K562 (cell line): ENCODE data around the gene TSPAN13. TPM values are rescaled to one million over a fixed set of nuclear protein-coding genes. Genes with fewer than 3 reads are reported as not detected.

Experiments
- ATAC-seq: fragments of 200-7000 bp; cut with Tn5 transposase; 3 replicates; pipeline ENCODE4 v1.9.1; 2020; ENCODE audit warnings: moderate library complexity
- BruUV-seq: library from RNA; stranded (reverse); fragments of 400-500 nt; replicated peaks from 2 replicates; lab custom pipeline; 2021; lab: Mats Ljungman, UMichigan
- CTCF ChIA-PET: fragments of 300-600 bp; formaldehyde crosslinking; extraction: SDS; loops from one replicate; lab custom pipeline; 2021; ENCODE audit warnings: low intra/inter-chr PET ratio; lab: Yijun Ruan, JAX
- POLR2A ChIA-PET: fragments of 300-600, 350-650 bp; sonication (Branson Sonifier 250); formaldehyde crosslinking; extraction: SDS; loops from one replicate; lab custom pipeline; 2021; ENCODE audit warnings: antibody characterized with exemption, inconsistent platforms; lab: Yijun Ruan, JAX
- DNase-seq, 4 experiments: peaks; one replicate each; pipeline versions ENCODE4 v3.0.0 to v3.0.0-alpha.2; 2011 to 2018; ENCODE audit warnings: low spot score in 3 of 4, mixed read lengths in 3 of 4; ENCODE audit errors: extremely low read depth in 1 of 4
- FAIRE-seq: peaks from 2 replicates; lab custom pipeline; 2011; peaks lifted over from hg19 to GRCh38; lab: Jason Lieb, UNC
- H2AFZ ChIP-seq: 2 replicates; pipeline ENCODE4 v1.6.0; 2011; ENCODE audit warnings: low read depth, low read length, control low read depth, inconsistent platforms
- H3K27ac ChIP-seq: fragments of 200-600 bp; 3 replicates; pipeline ENCODE4 v1.8.0; 2011; ENCODE audit warnings: low read depth, mild to moderate bottlenecking, control low read depth, inconsistent platforms, low read length, moderate library complexity, mixed read lengths; ENCODE audit errors: extremely low read depth
- H3K27me3 ChIP-seq, 2 experiments: fragments of 300-600 bp in 1 of 2; 2 replicates in 1 of 2; 3 replicates in 1 of 2; pipeline versions ENCODE4 v1.6.0 to v1.8.0; 2011; ENCODE audit warnings: inconsistent platforms in 2 of 2, low read length in 2 of 2, mild to moderate bottlenecking in 1 of 2, mixed read lengths in 1 of 2, moderate library complexity in 1 of 2; ENCODE audit not compliant: control insufficient read depth in 2 of 2, insufficient read depth in 2 of 2
- H3K36me3 ChIP-seq: fragments of 300-600 bp; 3 replicates; pipeline ENCODE4 v1.8.0; 2011; ENCODE audit warnings: mild to moderate bottlenecking, low read length, inconsistent platforms; ENCODE audit not compliant: control insufficient read depth, insufficient read depth
- H3K4me1 ChIP-seq, 2 experiments: fragments of 200-600 bp in 1 of 2; replicated peaks in 1 of 2; 2 replicates in 1 of 2; 3 replicates in 1 of 2; pipeline versions ENCODE4 v1.5.1 to v1.8.0; 2011; ENCODE audit warnings: inconsistent platforms in 2 of 2, low read length in 2 of 2, mild to moderate bottlenecking in 1 of 2, mixed read lengths in 1 of 2, moderate library complexity in 1 of 2; ENCODE audit not compliant: control insufficient read depth in 2 of 2, insufficient read depth in 2 of 2
- H3K4me2 ChIP-seq: 2 replicates; pipeline ENCODE4 v1.6.1; 2011; ENCODE audit warnings: low read length, control low read depth, inconsistent platforms, mixed read lengths; ENCODE audit not compliant: insufficient read depth
- H3K4me3 ChIP-seq: fragments of 200-600 bp; sonication (generic), shearing (Covaris generic); 2 replicates; pipeline ENCODE4 v1.5.1; 2016; ENCODE audit warnings: control low read depth, inconsistent platforms
- H3K79me2 ChIP-seq: fragments of 200-600 bp; 3 replicates; pipeline ENCODE4 v1.8.0; 2011; ENCODE audit warnings: low read length, inconsistent platforms; ENCODE audit not compliant: control insufficient read depth, insufficient read depth
- H3K9ac ChIP-seq, 2 experiments: 2 replicates each; pipeline versions ENCODE4 v1.6.0 to v1.6.1; 2011; ENCODE audit warnings: low read depth in 2 of 2, low read length in 2 of 2, control low read depth in 1 of 2, inconsistent platforms in 1 of 2, mild to moderate bottlenecking in 1 of 2, mixed read lengths in 1 of 2; ENCODE audit not compliant: insufficient read depth in 1 of 2
- H3K9me1 ChIP-seq: one replicate; pipeline ENCODE4 v1.6.0; 2011; ENCODE audit warnings: inconsistent platforms, mild to moderate bottlenecking, low read length, moderate library complexity; ENCODE audit not compliant: control insufficient read depth, insufficient read depth
- H3K9me3 ChIP-seq: replicated peaks from 2 replicates; pipeline ENCODE4 v1.5.1; 2011; ENCODE audit warnings: low read depth, low read length, inconsistent platforms; ENCODE audit not compliant: control insufficient read depth, insufficient read depth
- H4K20me1 ChIP-seq: replicated peaks from 2 replicates; pipeline ENCODE4 v1.6.1; 2011; ENCODE audit warnings: low read length, inconsistent platforms, mixed read lengths; ENCODE audit not compliant: control insufficient read depth, insufficient read depth
- BRF2 ChIP-seq: IDR thresholded peaks from 3 replicates; pipeline ENCODE4 v1.6.1; 2011; ENCODE audit warnings: borderline replicate concordance, mild to moderate bottlenecking; ENCODE audit not compliant: insufficient read length, insufficient read depth
- RBFOX2 ChIP-seq: fragments of 200-400 bp; formaldehyde crosslinking; IDR thresholded peaks from 2 replicates; pipeline ENCODE4 v1.6.1; 2017; ENCODE audit warnings: low read depth, mild to moderate bottlenecking, low read length, moderate library complexity
- RFX7 ChIP-seq: fragments of 250-450 bp; sonication (Bioruptor Pico); IDR thresholded peaks from 2 replicates; pipeline ENCODE4 v1.5.1; 2021; ENCODE audit warnings: mild to moderate bottlenecking
- WGBS: fragments of 100-300 bp; shearing (Covaris generic); methylation state at CpG from one replicate; pipeline ENCODE4 v1.1.6; 2016; ENCODE audit warnings: low coverage, mixed read lengths; ENCODE audit not compliant: insufficient coverage; ENCODE audit errors: missing lambda C conversion rate; 5-methylcytosine and 5-hydroxymethylcytosine counted together
- in situ Hi-C: fragments of 300-500 bp; cut with MboI; formaldehyde crosslinking; loops from 4 replicates; pipeline ENCODE4 v1.15.0; 2018; ENCODE audit warnings: inconsistent platforms, mixed read lengths
- intact Hi-C: fragments of 100-400 bp; cut with micrococcal nuclease; formaldehyde crosslinking; loops from 2 replicates; pipeline ENCODE4 v1.14.2; 2022
- polyA plus RNA-seq, 8 experiments: library from polyadenylated mRNA; depleted of rRNA in 4 of 8; stranded (reverse) in 5 of 8; unstranded in 3 of 8; fragments of >200 nt; fragmentation: Nextera tagmentation in 2 of 8; fragmentation: Illumina TruSeq in 1 of 8; extraction: Ambion mirVana in 2 of 8; extraction: Trizol in 1 of 8; gene quantifications; 2 replicates each; pipeline versions ENCODE4 v1.2.1 to v1.2.3, GENCODE V29; 2011 to 2014; ENCODE audit warnings: inconsistent platforms in 1 of 8, missing spikeins in 1 of 8
- total RNA-seq, 7 experiments: library from RNA; depleted of rRNA in 6 of 7; stranded (reverse); fragments of >200 nt in 6 of 7; fragmentation: Illumina TruSeq in 2 of 7; extraction: Trizol in 2 of 7; gene quantifications; 2 replicates each; pipeline versions ENCODE4 v1.2.1 to v1.2.3, GENCODE V29; 2011 to 2021; ENCODE audit warnings: low replicate concordance in 1 of 7

TSPAN13 gene
- total and polyA plus RNA-seq, 9 of the 15 experiments (the other 6 are each of a cell fraction or from before 2014, with no cell fraction given) = 7.8 to 46.3 (median 20.0) TPM

- DNase-seq (no peak), ATAC-seq (no peak), FAIRE-seq (no peak)
- intact Hi-C loops = no loop called here
- Histone ChIP-seq H3K79me2 (no peaks in the 10 kb centered on the region), H3K36me3 (no peaks in the 10 kb centered on the region), H3K4me1 (no peaks in the 10 kb centered on the region), H4K20me1 (no peaks in the 10 kb centered on the region), H2AFZ (no peak overlapping the region), H3K27ac (no peak overlapping the region), H3K4me3 (no peak overlapping the region), H3K9me1 (no peaks in the 10 kb centered on the region), H3K9me3 (no peaks in the 10 kb centered on the region), H3K4me2 (no peak overlapping the region), H3K9ac (no peak overlapping the region), H3K27me3 (peaks cover 2 to 4% of the 10 kb centered on the region in 2 experiments; a peak in 3 of 5 replicates)
- POLR2A ChIA-PET = interaction anchor here (1.1 kb wide), 1 partner anchor 11 kb away, joined by 3 read pairs; no protein-coding TSS in a partner anchor
- WGBS = 3% methylated on average over 2 of the region's 2 CpGs
- in situ Hi-C loops = no loop called here
- no TSS peak for BruUV-seq
- TF ChIP-seq RFX7 (CRISPR knock-in tag) = no peak
- CTCF ChIA-PET = no interaction called here
These were observed 56.6 kb downstream of the TSPAN13 start for GRCh38 chr7:16810112-16810511.

GRCh38 chr7:16810573-16810972 lies 57.0 kb downstream of the TSPAN13 start:
- BruUV-seq = no TSS peak
- no peak overlapping the region for H2AFZ ChIP-seq
- no peaks in the 10 kb centered on the region for H3K79me2 ChIP-seq
- ATAC-seq = no peak
- no peak overlapping the region for H3K9ac ChIP-seq
- intact Hi-C loops = no loop called here
- peaks cover 4% of the 10 kb centered on the region in 2 experiments; a peak in 3 of 5 replicates for H3K27me3 ChIP-seq
- ChIA-PET POLR2A (no interaction called here), CTCF (no interaction called here)
- no peaks in the 10 kb centered on the region for H3K9me1 ChIP-seq
- no peak overlapping the region for H3K4me2 ChIP-seq
- no peaks in the 10 kb centered on the region for H4K20me1 ChIP-seq
- H3K36me3 ChIP-seq = no peaks in the 10 kb centered on the region
- H3K9me3 ChIP-seq = no peaks in the 10 kb centered on the region
- H3K4me3 ChIP-seq = no peak overlapping the region
- TF ChIP-seq RBFOX2 = no peak
- no peak for TF ChIP-seq BRF2
- 0% methylated on average over 5 of the region's 5 CpGs for WGBS
- FAIRE-seq = no peak
- no peaks in the 10 kb centered on the region for H3K4me1 ChIP-seq
- in situ Hi-C loops = no loop called here
- no peak overlapping the region for H3K27ac ChIP-seq
- no peak for DNase-seq
